C1 segment of cervical spinal cord (tissue), 14 donors: Measurements from ENCODE around the gene NBPF11.
"Not testable (repeated sequence)": the region's sequence is repeated elsewhere in the genome, so short reads cannot be mapped to it uniquely, and the experiment has no call there.

Experiments used
- DNase-seq, 14 donors: peaks; one replicate each; lab custom pipeline; 2025; lab: John Stamatoyannopoulos, UW

The NBPF11 gene

DNA sequence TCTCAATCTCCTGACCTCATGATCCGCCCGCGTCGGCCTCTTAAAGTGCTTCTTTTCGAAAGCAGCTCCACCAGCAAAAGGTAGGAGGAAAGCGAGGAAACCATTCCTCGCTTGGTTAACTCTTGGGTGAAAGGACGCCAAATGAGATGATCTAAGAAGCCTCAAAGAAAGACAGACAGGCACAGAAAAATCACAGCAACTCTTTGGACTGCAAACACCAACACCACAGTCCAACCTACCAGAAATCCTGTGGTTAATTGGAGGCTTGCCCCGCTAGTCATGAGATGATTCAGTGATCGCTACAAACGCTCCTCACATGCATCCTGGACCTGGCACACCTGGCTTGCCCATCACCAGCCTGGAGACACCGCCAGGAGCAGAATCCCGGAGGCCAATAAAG, 1.1 kb downstream of the NBPF11 start:
- not testable (repeated sequence) for DNase-seq

DNA sequence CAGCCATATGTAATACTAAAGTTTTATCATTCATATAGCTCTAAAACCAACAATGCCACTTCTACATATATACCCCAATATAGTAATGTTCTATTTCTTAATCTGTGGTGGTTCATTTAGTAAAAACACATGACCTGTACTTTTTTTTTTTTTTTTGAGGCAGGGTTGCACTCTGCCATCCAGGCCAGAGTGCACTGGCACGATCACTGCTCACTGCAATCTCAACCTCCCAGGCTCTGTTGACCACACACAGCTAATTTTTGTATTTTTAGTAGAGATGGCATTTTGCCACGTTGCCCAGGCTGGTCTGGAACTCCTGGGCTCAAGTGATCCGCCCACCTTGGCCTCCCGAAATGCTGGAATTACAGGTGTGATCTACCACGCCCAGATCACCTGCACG, 2.1 kb downstream of the NBPF11 start:
- not testable (repeated sequence) for DNase-seq

DNA sequence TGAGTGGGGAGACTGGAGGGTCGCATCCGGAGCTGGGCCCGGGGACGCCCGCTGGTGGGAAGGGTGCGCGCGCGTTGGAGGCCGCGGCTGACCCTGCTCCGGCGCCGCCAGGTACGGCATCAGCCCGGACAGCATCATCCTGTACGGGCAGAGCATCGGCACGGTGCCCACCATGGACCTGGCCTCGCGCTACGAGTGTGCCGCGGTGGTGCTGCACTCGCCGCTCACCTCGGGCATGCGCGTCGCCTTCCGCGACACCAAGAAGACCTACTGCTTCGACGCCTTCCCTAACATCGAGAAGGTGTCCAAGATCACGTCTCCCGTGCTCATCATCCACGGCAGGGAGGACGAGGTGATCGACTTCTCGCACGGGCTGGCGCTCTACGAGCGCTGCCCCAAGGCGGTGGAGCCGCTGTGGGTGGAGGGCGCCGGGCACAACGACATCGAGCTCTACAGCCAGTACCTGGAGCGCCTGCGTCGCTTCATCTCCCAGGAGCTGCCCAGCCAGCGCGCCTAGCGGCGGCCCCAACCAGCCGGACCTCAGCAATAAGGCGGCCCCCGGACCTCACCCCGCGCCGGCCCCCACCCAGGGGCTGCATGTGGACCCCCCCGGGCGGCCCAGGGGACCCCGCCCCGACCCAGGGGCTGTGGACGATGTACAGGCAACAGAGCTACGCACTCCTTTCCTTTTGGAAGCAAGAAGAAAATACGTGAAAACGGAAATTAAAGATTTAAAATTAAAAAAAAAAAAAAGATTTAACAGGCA, 2.8 kb downstream of the NBPF11 start:
- not testable (repeated sequence) for DNase-seq

DNA sequence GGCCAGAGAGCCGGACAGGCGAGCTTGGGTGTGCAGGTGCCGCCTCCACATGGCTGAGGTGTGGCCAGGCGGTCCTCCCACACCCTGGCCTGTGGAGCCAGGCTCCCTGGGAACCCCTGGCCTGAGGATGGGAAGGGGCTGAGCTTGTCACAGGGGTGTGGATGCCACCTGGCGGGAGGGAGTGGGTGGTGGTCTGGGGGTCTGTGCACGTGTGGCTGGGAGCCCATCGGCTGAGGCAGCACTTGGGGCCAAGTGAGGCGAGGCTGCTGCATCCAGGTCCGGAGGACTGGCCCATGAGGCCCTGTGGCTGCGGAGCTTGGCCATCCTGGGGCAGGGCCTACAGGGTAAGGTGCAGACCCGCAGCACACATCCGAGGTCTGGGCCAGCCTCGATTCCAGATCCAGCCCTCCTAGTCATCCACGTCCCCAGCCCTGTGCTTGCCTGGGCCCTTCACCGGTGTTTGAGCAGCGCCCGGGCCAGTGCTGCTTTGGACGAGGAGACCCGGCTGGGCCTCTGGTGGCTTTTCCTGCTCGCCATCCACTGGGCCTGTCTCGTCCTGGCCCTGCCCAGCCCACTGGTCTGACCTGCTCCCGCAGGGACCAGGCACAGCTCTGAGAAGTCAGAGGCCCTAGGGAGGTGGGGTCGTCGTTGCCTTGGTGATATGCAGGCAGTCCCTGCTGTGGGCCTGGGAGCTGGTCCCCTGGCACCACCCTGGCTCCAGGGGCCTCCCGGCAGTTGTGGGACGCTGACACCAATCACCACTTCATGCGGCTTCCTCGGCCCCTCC, 4.8 kb downstream of the NBPF11 start:
- DNase-seq: not testable (repeated sequence)

DNA sequence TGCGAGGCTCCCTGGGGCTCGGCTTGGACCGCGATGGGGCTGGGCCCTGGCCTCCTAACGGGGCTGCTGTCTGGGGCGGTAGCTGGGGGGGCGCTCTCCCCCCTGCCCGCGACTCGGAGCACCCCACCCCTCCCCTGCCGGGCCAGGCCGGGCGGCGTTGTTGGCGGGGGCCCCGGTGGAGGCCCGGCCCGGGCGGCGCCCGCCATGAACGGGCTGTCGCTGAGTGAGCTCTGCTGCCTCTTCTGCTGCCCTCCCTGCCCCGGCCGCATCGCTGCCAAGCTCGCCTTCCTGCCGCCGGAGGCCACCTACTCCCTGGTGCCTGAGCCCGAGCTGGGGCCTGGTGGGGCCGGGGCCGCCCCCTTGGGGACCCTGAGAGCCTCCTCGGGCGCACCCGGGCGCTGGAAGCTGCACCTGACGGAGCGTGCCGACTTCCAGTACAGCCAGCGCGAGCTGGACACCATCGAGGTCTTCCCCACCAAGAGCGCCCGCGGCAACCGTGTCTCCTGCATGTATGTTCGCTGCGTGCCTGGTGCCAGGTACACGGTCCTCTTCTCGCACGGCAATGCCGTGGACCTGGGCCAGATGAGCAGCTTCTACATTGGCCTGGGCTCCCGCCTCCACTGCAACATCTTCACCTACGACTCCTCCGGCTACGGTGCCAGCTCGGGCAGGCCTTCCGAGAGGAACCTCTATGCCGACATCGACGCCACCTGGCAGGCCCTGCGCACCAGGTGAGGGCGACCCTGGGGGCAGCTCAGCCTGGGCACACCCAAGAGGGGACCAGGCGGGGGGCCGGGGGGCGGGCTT, 5.7 kb downstream of the NBPF11 start:
- not testable (repeated sequence) for DNase-seq

DNA sequence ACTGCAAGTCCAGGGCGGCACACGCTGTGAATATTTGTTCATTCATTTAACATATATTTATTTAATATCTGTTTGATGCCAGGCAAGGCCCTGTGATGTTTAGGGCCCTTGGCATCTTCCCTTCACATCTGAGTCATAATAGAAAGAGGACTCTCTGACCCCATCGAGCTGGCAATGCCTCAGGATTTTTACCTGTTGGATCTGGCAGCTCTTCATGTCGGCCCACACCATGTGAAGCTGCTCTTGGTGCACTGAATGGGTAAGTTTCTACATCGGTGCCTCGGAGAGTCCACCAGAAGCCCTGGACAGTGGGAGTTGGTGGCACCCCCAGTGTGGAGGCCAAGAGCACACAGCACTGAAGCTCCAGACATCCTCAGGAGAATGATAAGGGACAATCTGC, 8.9 kb downstream of the NBPF11 start:
- not testable (repeated sequence) for DNase-seq

DNA sequence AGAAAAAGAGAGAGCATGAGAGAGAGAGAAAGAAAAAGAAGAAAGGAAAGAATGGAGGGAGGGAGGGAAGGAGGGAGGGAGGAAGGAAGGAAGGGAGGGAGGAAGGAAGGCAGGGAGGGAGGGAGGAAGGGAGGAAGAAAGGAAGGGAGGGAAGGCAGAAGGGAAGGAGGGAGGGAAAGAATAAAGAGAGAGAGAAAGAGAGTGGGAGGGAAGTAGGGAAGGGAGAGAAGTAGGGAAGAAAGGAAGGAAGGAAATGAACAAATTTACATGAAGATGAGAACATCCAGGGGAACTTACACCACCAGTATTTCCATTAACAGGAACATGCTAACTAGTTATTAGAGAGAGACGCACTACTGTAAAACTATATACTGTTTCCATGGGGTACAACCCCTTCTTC, 10.1 kb downstream of the NBPF11 start:
- not testable (repeated sequence) for DNase-seq

DNA sequence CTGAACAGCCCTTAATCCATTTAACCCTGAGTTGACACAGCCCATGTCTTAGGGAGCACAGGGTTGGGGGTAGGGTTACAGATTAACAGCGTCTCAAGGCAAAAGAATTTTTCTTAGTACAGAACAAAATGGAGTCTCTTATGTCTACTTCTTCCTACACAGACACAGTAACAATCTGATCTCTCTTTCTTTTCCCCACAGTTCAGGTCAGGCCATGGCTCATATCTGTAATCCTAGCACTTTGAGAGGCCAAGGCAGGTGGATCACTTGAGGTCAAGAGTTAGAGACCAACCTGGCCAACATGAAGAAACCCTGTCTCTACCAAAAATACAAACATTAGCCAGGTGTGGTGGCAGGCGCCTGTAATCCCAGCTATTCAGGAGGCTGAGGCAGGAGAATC, 13.5 kb downstream of the NBPF11 start:
- DNase-seq: not testable (repeated sequence)

DNA sequence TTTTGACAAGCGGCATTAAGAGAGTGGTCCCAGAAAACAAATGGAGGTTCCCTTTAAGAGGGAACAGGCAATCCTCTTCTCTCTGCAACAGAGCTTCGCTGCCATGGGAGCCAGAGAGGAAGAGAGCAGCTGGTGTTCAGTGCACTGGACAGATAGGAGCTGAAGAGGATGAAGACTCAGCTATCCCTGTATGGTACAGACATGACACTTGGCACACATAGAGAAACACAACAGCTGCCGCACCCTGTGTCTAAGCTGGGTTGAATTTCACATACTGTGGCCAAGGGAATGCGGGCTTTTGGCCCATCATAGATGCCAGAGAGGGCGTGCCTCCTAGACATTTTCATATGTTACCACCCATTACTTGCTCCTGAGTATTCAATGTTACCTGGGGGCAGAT, 29.7 kb downstream of the NBPF11 start:
- not testable (repeated sequence) for DNase-seq

DNA sequence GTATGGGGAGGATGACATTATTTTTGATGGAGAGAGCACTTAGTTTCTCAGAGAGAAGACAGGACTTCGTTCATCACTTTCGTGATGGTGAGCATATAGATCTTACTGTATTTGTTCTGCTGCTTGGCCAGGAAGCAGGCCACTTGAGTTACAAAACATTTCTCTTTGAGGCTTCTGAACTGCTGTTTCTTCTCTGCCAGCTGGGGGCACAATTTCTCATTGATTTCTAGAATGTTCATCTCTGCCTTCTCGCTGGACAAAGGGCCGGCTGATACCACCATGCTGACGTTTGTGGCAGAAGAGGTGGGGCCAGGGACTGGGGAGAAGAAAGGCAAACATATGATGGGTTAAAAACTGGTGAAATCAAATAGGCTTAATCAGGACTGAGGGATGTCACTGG, 31.7 kb downstream of the NBPF11 start:
- DNase-seq: not testable (repeated sequence)

DNA sequence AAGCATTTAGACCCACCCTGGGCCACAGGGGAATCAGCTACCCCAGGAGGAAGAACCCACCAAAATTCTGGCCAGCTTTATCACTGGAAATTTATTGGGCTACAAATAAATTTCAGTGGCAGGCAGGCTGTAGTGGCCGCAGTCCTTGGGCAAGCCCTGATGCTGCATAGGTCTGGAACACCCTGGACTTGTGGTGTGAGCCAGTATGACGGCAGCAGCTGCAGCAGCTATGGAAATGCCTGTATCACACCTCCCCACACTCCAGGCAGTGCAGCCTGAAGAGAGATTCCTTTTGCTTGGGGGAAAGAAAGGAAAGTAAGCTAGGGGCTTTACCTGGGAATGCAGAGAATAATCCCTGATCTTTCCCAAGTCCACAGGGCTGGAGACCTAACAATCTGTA, 56.3 kb downstream of the NBPF11 start:
- not testable (repeated sequence) for DNase-seq

DNA sequence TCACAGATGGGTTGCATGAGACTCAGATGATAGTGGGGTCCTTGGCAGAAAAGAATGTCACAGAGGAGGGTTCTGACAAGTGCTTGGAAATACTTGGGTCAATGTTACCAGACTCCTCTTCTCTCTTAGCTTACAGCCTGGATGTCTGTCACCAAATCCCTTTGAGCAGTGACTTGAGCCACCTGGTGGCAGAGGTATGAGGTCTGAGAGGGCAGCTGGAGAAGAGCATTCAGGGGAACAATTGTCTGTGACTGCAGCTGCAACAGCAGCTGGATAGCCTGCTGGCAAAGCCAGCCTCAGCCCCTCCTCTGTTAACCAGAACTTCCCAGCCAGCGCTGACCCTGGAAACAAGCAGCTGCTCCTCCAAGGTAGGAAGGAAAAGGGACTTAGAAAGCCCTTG, 65.9 kb downstream of the NBPF11 start:
- not testable (repeated sequence) for DNase-seq

DNA sequence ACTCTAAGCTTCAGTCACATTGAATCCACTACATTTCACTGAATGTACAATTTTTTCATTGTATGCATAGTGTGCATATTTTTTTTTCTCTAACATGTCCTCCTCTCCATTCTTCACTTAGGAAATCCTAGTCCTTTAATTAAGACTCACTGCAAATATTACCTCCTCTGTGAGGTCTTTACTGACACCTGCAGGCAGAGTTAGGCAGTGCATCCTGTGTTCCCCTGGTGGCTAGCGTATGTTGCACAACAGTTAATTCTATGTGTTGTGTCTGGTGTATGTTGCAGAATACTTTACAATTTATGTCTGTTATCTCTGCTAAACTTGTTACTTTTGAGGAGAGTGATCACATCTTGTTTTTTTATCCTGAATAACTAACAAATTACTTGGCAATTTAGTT, 70.9 kb downstream of the NBPF11 start:
- DNase-seq: not testable (repeated sequence)

DNA sequence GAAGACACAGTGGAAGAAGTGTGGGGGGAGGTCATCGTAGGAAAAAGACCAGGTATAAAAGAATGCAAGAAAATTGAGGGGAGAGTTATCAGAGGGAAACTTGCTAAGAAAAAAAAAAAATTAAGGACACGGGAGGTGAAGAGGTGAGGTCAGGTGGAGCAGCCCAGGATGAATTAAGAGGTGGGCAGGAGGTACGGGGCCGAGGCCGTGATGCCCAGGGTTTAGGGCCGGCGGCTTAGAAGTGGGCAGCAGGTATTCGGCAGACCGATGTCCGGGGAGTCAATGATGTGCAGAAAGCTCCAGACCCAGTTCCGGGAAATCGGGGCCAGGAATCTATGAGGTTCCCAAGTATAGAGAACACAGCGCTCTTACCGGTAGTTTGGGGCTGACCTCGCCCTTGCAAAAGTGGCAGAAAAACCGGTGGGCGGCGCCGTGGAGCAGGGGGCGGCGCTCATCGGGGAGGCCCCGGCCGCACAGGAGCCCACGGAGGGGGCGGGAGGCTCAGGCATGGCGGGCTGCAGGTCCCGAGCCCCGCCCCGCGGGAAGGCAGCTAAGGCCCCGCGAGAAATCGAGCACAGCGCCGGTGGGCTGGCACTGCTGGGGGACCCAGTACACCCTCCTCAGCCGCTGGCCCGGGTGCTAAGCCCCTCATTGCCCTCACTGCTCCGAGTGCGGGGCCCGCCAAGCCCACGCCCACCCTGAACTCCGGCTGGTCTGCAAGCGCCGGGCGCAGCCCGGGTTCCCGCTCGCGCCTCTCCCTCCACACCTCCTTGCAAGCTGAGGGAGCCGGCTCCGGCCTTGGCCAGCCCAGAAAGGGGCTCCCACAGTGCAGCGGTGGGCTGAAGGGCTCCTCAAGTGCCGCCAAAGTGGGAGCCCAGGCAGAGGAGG, 73.2 kb downstream of the NBPF11 start:
- not testable (repeated sequence) for DNase-seq

DNA sequence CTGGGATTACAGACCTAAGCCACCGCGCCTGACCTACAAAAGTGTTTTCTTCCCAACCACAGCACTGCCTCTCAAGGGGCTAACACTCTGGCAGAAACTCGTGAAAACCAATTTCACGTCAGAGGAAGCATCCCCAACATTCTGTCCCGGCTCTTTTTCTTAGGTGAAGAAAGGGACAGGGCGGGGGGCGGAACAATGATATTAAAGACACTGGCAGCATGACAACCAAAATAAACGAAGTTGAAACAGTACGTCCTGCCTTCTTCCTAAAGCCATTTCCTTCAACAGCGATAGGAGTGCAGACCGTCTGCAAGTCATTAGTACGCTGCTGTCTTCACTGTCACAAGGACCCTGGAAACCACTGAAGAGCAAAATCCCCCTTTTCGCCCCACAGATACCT, 74.0 kb downstream of the NBPF11 start:
- not testable (repeated sequence) for DNase-seq

DNA sequence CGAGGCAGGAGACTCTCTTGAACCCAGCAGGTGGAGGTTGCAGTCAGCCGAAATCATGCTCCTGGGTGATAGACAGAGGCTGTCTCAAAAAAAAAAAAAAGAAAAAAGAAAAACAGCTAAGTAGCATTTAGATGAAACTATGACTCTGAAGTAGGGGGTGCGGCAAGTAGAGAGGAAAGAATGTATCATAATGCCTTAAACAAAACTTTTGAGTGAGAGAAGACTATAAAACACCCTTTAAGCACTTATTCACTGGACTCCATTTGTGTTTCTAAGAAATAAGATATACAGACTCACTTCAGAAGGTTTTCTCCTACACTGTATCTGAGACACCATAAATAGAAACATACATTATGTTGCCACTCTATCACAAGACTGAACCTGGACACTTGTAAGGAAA, 74.6 kb downstream of the NBPF11 start:
- DNase-seq: not testable (repeated sequence)

DNA sequence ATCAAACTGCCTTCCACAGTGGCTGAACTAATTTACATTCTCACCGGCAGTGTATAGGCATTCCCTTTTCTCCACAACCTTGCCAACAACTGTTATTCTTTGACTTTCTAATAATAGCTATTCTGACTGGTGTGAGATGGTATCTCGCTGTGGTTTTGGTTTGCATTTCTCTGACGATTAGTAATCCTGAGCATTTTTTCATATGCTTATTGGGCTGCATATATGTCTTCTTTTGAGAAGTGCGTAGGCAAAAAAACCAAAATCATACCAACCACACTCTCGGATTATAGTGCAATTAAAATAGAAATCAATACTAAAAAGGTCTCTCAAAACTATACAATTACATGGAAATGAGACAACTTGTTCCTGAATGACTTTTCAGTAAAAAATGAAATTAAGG, 78.7 kb downstream of the NBPF11 start:
- not testable (repeated sequence) for DNase-seq

DNA sequence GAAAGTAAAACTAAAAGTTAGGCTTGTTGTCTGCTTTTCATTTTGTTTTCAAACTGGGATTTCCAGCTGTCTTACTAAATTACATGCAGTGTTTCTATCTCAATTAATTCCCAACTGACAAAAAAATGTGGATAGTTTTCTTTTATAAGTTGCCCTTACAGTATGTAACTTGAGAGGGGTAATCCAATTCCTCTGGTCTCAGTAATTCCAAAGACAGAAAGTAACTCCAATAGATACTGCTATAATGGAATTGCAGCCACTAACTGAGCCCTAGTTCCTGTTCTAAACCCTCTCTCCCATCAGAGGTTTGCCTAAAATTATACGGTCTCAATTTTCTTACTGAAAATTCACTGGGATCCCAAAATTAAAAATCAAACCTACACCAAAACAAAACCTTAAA, 83.5 kb downstream of the NBPF11 start:
- DNase-seq: not testable (repeated sequence)

DNA sequence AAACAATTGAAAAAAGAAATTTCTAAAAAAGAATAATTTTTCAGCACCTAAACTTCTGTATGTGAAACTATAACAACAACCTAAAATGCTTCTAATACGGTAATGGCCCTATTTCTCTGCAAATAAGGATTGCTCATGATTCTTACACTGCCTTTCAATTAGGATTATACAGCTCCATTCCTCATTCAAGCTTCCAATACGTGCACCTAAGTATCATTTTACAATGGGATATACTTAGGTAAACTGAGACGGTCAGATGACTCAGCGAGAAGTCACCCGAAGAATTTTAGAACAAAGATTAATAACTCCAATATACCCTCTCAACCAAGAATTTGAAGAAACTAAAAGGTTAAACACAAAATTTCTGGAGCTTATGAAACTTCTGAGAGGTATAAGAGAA, 83.9 kb downstream of the NBPF11 start:
- not testable (repeated sequence) for DNase-seq

DNA sequence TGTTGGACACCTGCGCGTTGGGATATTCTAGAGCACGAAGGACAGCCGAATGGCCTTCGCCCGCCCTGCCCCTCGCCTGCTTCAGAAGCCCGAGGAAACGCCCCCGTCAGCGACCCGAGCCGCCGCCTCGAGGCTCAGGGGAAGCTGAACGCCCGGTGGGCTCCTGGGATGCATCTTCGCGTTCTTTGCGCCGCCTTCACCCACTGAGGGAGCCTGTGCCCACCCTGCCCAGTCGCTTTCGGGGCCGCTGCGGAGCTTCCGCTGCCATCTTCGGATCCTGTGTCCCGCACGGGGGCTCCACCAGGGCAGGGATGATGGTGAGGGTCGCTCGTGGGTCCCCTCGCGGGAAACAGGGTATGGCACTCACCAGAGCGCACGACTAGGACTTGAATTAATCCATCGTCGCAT, 91.8 kb downstream of the NBPF11 start:
- DNase-seq: not testable (repeated sequence)

DNA sequence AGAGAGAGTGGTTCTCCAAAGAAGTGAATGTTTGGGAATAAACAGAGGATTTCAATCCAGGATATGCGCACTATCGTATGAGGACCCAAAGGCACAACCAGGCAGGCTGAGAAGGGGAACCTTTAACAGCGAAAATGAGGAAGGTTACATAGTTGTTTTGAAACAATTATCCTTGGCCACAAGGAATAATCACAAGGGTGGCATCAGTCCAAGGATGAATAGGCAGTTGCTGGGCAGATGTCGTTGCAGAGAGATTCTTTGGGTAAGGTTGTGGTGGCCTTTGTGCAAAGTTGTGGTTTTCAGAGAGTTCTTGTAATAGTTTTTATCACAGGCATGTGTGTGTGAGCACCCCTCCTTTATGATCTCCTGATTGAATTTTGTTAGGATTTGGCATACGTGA, 94.7 kb downstream of the NBPF11 start:
- DNase-seq: not testable (repeated sequence)
